ENCODE measurements around the gene ASB10. TPM values are rescaled to one million over a fixed set of nuclear protein-coding genes. Genes with fewer than 3 reads are reported as not detected.

The ASB10 gene
- total and polyA plus RNA-seq, 4 donors: not detected

DNA sequence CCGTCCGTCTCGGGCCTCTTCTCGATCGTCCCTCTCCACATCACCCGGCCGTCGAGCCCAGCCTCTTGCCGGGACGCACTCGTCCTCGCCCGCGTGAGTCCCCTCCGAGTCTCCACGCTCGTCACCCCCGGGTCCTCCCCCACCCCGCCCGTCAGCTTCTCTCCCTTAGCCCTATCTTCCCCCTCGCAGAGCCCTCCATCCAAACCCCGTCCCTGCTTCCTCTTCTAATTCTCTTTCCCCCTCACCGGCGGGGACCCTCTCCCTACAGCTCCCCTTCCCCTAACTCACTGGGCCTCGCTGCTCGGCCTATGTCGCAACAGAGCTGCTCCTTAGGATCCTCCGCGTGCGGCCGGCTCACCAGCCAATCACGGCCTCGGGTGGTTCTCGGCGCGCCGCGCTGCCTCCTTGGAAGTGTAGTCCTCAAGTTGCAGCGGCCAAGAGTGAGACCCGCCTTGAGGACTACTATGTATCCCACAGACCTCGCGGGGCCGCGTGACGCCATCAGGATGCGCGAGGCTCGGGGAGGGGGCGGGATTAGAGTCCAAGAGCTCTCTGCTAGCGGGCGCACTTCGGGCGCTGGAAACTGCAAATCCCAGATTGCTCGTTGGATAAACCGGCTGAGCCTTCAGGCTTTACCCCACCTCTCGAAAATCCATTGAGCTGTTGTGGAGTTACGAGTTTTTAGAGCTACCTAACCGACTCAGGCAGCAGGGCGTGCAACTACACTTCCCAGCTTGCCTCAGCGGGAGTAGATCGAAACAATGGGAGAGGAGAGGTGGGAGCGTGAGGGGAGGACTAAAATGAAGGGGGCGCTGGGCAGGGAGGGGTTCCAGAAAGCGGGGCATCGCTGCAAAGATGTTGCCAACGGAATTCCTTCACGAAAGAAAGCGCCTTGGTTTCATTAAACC lies 40.1 kb upstream of the ASB10 start, which contains the start of gene ABCF2:
ABCF2 (minus strand) TSS at position 331 of the 908 bp plus-strand sequence. CDS start 747 bp downstream, outside the sequence.
- peak; percentile 99 for ATAC-seq (ENCODE audit: insufficient read depth, low FRiP score)
- DNase-seq: peak; percentile 99 to 100 (median 99)
- peak within 1 kb of the TSS; percentile 84 for H3K4me3 ChIP-seq
- no peaks in the 10 kb centered on the region for H3K9me3 ChIP-seq (ENCODE audit: control insufficient read depth in 4 of 4, insufficient read depth in 3 of 4, low read length in 3 of 4)
- H3K4me1 ChIP-seq (ENCODE audit: control insufficient read depth in 5 of 5, insufficient read depth in 5 of 5, low read length in 5 of 5): peaks cover 0 to 27% (median 8%) of the 10 kb centered on the region in 5 donors
- H3K27me3 ChIP-seq (ENCODE audit: control insufficient read depth in 3 of 3, insufficient read depth in 3 of 3, low read length in 2 of 3): no peaks in the 10 kb centered on the region
- TF ChIP-seq, protein P1, sequence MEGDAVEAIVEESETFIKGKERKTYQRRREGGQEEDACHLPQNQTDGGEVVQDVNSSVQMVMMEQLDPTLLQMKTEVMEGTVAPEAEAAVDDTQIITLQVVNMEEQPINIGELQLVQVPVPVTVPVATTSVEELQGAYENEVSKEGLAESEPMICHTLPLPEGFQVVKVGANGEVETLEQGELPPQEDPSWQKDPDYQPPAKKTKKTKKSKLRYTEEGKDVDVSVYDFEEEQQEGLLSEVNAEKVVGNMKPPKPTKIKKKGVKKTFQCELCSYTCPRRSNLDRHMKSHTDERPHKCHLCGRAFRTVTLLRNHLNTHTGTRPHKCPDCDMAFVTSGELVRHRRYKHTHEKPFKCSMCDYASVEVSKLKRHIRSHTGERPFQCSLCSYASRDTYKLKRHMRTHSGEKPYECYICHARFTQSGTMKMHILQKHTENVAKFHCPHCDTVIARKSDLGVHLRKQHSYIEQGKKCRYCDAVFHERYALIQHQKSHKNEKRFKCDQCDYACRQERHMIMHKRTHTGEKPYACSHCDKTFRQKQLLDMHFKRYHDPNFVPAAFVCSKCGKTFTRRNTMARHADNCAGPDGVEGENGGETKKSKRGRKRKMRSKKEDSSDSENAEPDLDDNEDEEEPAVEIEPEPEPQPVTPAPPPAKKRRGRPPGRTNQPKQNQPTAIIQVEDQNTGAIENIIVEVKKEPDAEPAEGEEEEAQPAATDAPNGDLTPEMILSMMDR (IDR thresholded peaks at IDR 0.05; ENCODE audit: control extremely low read depth, extremely low read depth): no peak
- H3K27ac ChIP-seq (ENCODE audit: low read depth in 1 of 2, low read length in 1 of 2): peak within 1 kb of the TSS; percentile 58 to 95
- peaks cover 5 to 23% (median 17%) of the 10 kb centered on the region in 4 donors for H3K36me3 ChIP-seq (ENCODE audit: control insufficient read depth in 4 of 4, insufficient read depth in 4 of 4, low read length in 4 of 4)
- peak within 1 kb of the TSS; percentile 42 to 83 for H3K9ac ChIP-seq (ENCODE audit: insufficient read depth in 1 of 2, low read length in 2 of 2)
- 0 to 1% methylated on average over 68 of the region's 68 CpGs for WGBS, 2 donors

DNA sequence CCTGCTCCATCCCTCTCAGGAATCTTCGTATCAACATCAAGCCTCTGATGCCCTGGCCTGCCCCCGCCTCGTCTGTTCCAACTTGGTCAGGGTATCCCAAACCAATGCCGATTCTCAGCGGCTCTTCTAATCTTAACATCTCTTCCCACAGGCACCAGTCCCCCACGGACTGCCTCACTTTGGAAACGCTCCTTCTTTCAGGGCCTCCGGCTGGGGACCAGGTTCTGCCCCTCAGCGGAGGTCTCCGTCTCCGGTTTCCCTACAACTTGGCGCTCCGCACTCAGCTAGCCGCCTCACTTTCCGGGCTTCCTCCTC lies 39.5 kb upstream of the ASB10 start:
- Histone ChIP-seq H3K27ac (ENCODE audit: low read depth in 1 of 2, low read length in 1 of 2) (peak overlapping the region; percentile 20 to 38), H3K9ac (ENCODE audit: insufficient read depth in 1 of 2, low read length in 2 of 2) (peak overlapping the region in 1 of 2 donors; percentile 63), H3K4me3 (peak overlapping the region; percentile 84), H3K36me3 (ENCODE audit: control insufficient read depth in 4 of 4, insufficient read depth in 4 of 4, low read length in 4 of 4) (peaks cover 10 to 26% (median 20%) of the 10 kb centered on the region in 4 donors), H3K27me3 (ENCODE audit: control insufficient read depth in 3 of 3, insufficient read depth in 3 of 3, low read length in 2 of 3) (no peaks in the 10 kb centered on the region), H3K4me1 (ENCODE audit: control insufficient read depth in 5 of 5, insufficient read depth in 5 of 5, low read length in 5 of 5) (peaks cover 0 to 23% (median 5%) of the 10 kb centered on the region in 5 donors), H3K9me3 (ENCODE audit: control insufficient read depth in 4 of 4, insufficient read depth in 3 of 4, low read length in 3 of 4) (no peaks in the 10 kb centered on the region)
- 2% methylated on average over 15 of the region's 15 CpGs for WGBS, 2 donors
- no peak for ATAC-seq (ENCODE audit: insufficient read depth, low FRiP score)
- DNase-seq: no peak
- TF ChIP-seq, protein P1 (IDR thresholded peaks at IDR 0.05; ENCODE audit: control extremely low read depth, extremely low read depth): no peak

DNA sequence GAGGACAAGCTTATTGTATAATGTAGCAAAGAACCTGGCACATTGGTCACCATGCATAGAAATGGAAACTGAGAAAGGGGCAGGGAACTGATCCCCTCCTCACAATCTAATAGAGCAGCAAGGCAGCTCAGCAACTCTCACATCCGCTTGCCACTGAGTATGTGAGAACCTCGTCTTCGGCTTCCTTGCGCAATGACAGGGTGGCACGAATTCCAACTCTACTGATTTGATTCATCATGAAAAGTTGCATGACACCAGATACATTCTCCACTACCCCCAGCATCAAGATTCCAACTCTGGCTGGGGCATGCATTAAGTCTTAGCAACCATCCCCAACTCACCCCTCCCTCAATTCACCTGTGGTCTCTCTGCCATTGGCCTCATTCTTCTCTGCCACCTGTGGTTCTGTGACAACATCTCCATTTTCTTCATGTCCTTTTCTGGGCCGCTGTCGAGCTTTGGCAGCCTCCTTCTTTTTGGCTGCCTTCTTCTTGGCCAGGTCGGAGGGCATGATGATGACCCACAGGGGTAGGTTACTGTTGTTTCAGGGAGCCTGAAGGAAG lies 39.0 kb upstream of the ASB10 start:
- no peak overlapping the region for H3K27ac ChIP-seq (ENCODE audit: low read depth in 1 of 2, low read length in 1 of 2)
- ATAC-seq (ENCODE audit: insufficient read depth, low FRiP score) (no peak), DNase-seq (no peak)
- peak overlapping the region in 1 of 2 donors; percentile 63 for H3K9ac ChIP-seq (ENCODE audit: insufficient read depth in 1 of 2, low read length in 2 of 2)
- H3K9me3 ChIP-seq (ENCODE audit: control insufficient read depth in 4 of 4, insufficient read depth in 3 of 4, low read length in 3 of 4): no peaks in the 10 kb centered on the region
- no peaks in the 10 kb centered on the region for H3K27me3 ChIP-seq (ENCODE audit: control insufficient read depth in 3 of 3, insufficient read depth in 3 of 3, low read length in 2 of 3)
- 32 to 41% methylated on average over 8 of the region's 8 CpGs for WGBS, 2 donors
- peaks cover 0 to 23% (median 5%) of the 10 kb centered on the region in 5 donors for H3K4me1 ChIP-seq (ENCODE audit: control insufficient read depth in 5 of 5, insufficient read depth in 5 of 5, low read length in 5 of 5)
- peaks cover 10 to 27% (median 21%) of the 10 kb centered on the region in 4 donors for H3K36me3 ChIP-seq (ENCODE audit: control insufficient read depth in 4 of 4, insufficient read depth in 4 of 4, low read length in 4 of 4)
- TF ChIP-seq, protein P1 (IDR thresholded peaks at IDR 0.05; ENCODE audit: control extremely low read depth, extremely low read depth): no peak
- peak overlapping the region; percentile 84 for H3K4me3 ChIP-seq
